SK-N-MC (cell line): ENCODE measurements around the gene ANKFN1.

Source experiments
- DNase-seq: peaks from one replicate; pipeline ENCODE4 v3.0.0-alpha.2; 2011; ENCODE audit warnings: low read depth, low spot score
- H3K27ac ChIP-seq: fragments of 200-600 bp; sonication (generic); 2 replicates; pipeline ENCODE4 v1.5.1; 2016; ENCODE audit warnings: mixed run types
- H3K36me3 ChIP-seq: fragments of 200-600 bp; sonication (generic); 2 replicates; pipeline ENCODE4 v1.6.1; 2017; ENCODE audit warnings: antibody characterized with exemption, low read length, mixed read lengths; ENCODE audit not compliant: insufficient read depth
- H3K4me3 ChIP-seq: fragments of 200-600 bp; sonication (generic); 2 replicates; pipeline ENCODE4 v1.5.1; 2016
- H3K9ac ChIP-seq: fragments of 200-600 bp; sonication (generic); 2 replicates; pipeline ENCODE4 v1.8.0; 2017; ENCODE audit warnings: mixed run types, mixed read lengths; ENCODE audit not compliant: insufficient read length
- H3K9me3 ChIP-seq: fragments of 200-600 bp; sonication (generic); 2 replicates; pipeline ENCODE4 v1.6.1; 2017; ENCODE audit warnings: low read depth, mild to moderate bottlenecking, antibody characterized with exemption, low read length, moderate library complexity, mixed read lengths
- EZH2 ChIP-seq: fragments of 200-600 bp; sonication (generic); IDR thresholded peaks from one replicate; pipeline ENCODE4 v1.6.1; 2017; ENCODE audit warnings: antibody characterized with exemption
- FOXP2 ChIP-seq: optimal IDR thresholded peaks from 2 replicates; pipeline ENCODE3; 2011; ENCODE audit warnings: mild to moderate bottlenecking, moderate library complexity; ENCODE audit not compliant: insufficient read depth; ENCODE audit errors: extremely low read length, control extremely low read depth
- POLR2AphosphoS5 ChIP-seq: IDR thresholded peaks from 2 replicates; pipeline ENCODE4 v1.6.1; 2012; ENCODE audit warnings: mild to moderate bottlenecking, low read depth, low read length, borderline replicate concordance

ANKFN1 gene

GRCh38 chr17:56305007-56305406 is 151.7 kb downstream of the ANKFN1 start:
- Histone ChIP-seq H3K4me3 (no peak overlapping the region), H3K36me3 (no peaks in the 10 kb centered on the region), H3K27ac (no peak overlapping the region), H3K9ac (no peak overlapping the region), H3K9me3 (no peaks in the 10 kb centered on the region)
- no peak for TF ChIP-seq POLR2AphosphoS5
- TF ChIP-seq FOXP2 = no peak
- TF ChIP-seq EZH2 = no peak
- no peak for DNase-seq

GRCh38 chr17:56309897-56310296 is 156.6 kb downstream of the ANKFN1 start:
- Histone ChIP-seq H3K27ac (no peak overlapping the region), H3K9me3 (no peaks in the 10 kb centered on the region), H3K4me3 (no peak overlapping the region), H3K36me3 (no peaks in the 10 kb centered on the region), H3K9ac (no peak overlapping the region)
- TF ChIP-seq FOXP2 (no peak), EZH2 (no peak), POLR2AphosphoS5 (no peak)
- DNase-seq = no peak

- Histone ChIP-seq H3K27ac (no peak overlapping the region), H3K9ac (no peak overlapping the region), H3K36me3 (no peaks in the 10 kb centered on the region), H3K4me3 (no peak overlapping the region), H3K9me3 (no peaks in the 10 kb centered on the region)
- TF ChIP-seq EZH2 (no peak), FOXP2 (no peak), POLR2AphosphoS5 (no peak)
- no peak for DNase-seq
These were observed 157.5 kb downstream of the ANKFN1 start for GRCh38 chr17:56310782-56311181.

DNA sequence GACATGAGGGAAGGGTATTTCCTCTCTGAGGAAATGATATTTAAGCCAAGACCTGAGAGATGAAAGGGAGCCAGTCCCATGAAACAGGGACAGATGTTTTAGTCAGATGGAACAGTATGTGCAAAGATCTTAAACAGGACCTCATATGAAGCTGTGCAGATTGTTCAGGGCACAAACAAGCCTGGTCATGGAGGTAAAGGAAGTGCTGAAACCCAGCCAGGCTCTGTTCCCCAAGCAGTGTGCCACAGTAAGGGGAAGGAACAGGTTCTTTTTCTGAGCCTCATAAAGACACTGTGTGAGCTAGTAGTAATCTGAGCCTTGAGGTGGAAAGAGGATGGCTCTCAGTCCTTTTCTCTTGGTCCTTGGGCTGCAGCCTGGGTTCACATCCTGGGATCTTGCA is 159.9 kb downstream of the ANKFN1 start:
- no peak for DNase-seq
- Histone ChIP-seq H3K9me3 (no peaks in the 10 kb centered on the region), H3K9ac (no peak overlapping the region), H3K4me3 (no peak overlapping the region), H3K36me3 (no peaks in the 10 kb centered on the region), H3K27ac (no peak overlapping the region)
- TF ChIP-seq FOXP2 = no peak
- TF ChIP-seq POLR2AphosphoS5 = no peak
- TF ChIP-seq EZH2 = no peak

DNA sequence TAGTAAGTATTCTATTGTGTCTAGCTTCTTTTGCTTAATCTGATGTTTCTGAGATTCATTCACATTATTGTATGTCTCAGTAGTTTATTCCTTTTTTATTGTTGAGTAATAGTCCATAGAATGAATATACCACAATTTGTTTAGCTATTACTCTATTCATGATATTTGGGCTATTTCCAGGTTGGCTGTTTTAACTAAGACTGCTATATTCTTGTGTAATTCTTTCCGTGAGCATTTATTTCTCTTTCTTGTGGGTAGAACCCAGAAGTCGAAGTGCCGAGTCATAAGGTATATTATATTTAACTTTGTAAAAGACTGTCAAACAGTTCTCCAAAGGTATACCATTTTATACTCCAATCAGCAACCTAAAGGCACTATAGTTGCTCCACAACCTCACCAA is 160.8 kb downstream of the ANKFN1 start:
- no peak for DNase-seq
- TF ChIP-seq POLR2AphosphoS5 (no peak), EZH2 (no peak), FOXP2 (no peak)

GRCh38 chr17:56314984-56315602 is 161.8 kb downstream of the ANKFN1 start:
- H3K9me3 ChIP-seq = no peaks in the 10 kb centered on the region
- no peak overlapping the region for H3K4me3 ChIP-seq
- H3K27ac ChIP-seq = no peak overlapping the region
- H3K9ac ChIP-seq = no peak overlapping the region
- TF ChIP-seq EZH2 (no peak), POLR2AphosphoS5 (no peak), FOXP2 (no peak)
- no peak for DNase-seq
- H3K36me3 ChIP-seq = no peaks in the 10 kb centered on the region

More for the DNA sequence above, 160.8 kb downstream of the ANKFN1 start:
- H3K9ac ChIP-seq = no peak overlapping the region
- no peaks in the 10 kb centered on the region for H3K9me3 ChIP-seq
- H3K36me3 ChIP-seq = no peaks in the 10 kb centered on the region
- H3K4me3 ChIP-seq = no peak overlapping the region
- H3K27ac ChIP-seq = no peak overlapping the region

- Histone ChIP-seq H3K36me3 (no peaks in the 10 kb centered on the region), H3K27ac (no peak overlapping the region), H3K9me3 (no peaks in the 10 kb centered on the region), H3K4me3 (no peak overlapping the region), H3K9ac (no peak overlapping the region)
- TF ChIP-seq EZH2 = no peak
- TF ChIP-seq FOXP2 = no peak
- TF ChIP-seq POLR2AphosphoS5 = no peak
- DNase-seq = no peak
These were observed 163.3 kb downstream of the ANKFN1 start for GRCh38 chr17:56316604-56317003.

GRCh38 chr17:56317351-56318208 is 164.3 kb downstream of the ANKFN1 start:
- H3K9me3 ChIP-seq = no peaks in the 10 kb centered on the region
- no peak overlapping the region for H3K27ac ChIP-seq
- no peak overlapping the region for H3K4me3 ChIP-seq
- TF ChIP-seq POLR2AphosphoS5 (no peak), FOXP2 (no peak), EZH2 (no peak)
- H3K9ac ChIP-seq = no peak overlapping the region
- no peak for DNase-seq
- H3K36me3 ChIP-seq = no peaks in the 10 kb centered on the region
